GM19324 (cell line): ENCODE results near the gene BHLHE40.

Source experiments
- ATAC-seq: cut with Tn5 transposase; IDR thresholded peaks from one replicate; pipeline ENCODE4 v1.9.1; 2021; ENCODE audit warnings: mild to moderate bottlenecking, moderate library complexity; ENCODE audit not compliant: unreplicated experiment, low FRiP score

Gene BHLHE40

GRCh38 chr3:4982773-4983738 is 3.8 kb downstream of the BHLHE40 start:
- ATAC-seq = no peak

GRCh38 chr3:4983739-4984510 is 4.7 kb downstream of the BHLHE40 start:
- peak; percentile 59 for ATAC-seq

- no peak for ATAC-seq
Measured at GRCh38 chr3:4984511-4984864, 5.3 kb downstream of the BHLHE40 start.

DNA sequence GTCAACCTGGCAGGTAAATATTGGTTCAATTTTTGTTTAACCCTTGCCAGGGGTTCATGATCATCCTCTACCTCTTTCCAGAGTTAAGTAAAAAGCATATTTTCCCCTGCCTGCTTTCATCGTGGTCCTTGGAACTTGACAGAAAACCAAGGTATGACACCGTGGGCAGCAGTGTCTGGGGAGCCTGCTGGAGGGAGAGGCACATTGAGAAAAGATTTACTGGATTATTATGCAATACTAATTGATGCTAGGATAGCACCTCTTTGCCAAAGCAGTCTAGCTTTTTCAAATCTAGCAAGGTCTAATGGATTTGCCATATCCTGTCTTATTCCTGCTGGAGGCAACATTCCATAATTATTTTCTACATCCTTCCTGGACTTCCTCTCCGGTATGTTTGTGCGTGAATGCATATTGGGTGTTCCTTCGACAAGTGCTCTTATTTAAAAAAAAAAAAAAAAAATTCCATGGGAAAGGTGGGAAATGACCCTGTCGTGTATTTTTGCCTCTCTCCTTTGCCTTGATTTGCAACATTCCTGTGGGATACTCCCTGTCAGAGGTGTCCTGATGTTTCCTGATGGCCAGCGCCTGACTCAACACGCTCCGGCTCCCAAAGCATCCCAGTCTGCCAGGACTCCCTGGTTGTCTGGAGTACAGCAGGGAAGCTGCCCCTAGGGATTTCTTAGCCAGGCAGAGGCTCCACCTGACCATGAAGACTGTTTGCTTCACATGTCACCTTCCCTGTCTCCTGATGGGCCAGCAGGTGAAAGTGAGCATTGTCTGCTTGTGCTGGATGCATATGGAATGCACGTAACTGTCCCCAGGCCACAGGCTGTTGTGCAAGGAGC is 6.3 kb downstream of the BHLHE40 start:
- no peak for ATAC-seq

GRCh38 chr3:4986175-4986781 is 7.0 kb downstream of the BHLHE40 start:
- peak; percentile 17 for ATAC-seq

GRCh38 chr3:4986782-4987537 is 7.7 kb downstream of the BHLHE40 start:
- ATAC-seq = peak; percentile 58

DNA sequence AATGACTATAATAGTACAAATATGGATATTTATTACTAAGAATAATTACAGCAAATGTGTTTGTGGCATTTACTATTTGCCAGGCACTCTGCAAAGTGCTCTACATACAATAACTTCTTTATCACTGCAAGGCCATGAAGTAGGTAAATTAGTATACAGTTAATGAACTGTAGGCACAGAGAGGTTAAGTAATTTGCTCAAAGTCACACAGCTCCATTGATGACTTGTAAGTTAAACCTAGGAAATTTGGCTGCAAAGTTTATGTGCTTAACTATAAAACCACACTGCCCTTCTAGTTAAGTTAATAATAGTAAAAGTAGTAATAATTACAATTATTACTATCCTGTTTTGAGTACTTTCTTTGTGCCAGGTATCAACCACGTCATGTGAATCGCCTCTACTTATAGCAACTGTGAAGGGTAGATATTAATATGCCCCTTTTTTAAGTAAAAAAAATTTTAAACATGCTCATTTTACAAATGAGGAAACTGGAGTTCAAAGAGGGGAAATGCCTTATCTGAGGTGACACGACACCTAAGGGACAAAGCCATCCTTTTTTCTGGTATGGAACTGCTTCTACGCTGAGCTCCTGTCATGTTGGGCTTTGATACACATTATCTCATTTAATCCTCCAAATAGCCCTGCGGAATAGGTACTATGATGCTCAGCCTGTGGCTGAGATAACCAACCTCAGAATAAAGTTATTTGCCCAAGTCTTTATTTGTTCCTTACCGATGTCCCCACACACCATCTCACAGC is 8.5 kb downstream of the BHLHE40 start:
- ATAC-seq = no peak

- no peak for ATAC-seq
Measured at GRCh38 chr3:4988983-4989834, 10.0 kb downstream of the BHLHE40 start.

GRCh38 chr3:4990069-4990468 is 10.8 kb downstream of the BHLHE40 start:
- ATAC-seq = no peak

GRCh38 chr3:4992118-4992517 is 12.9 kb downstream of the BHLHE40 start:
- no peak for ATAC-seq

- no peak for ATAC-seq
Measured at GRCh38 chr3:4993276-4994143, 14.3 kb downstream of the BHLHE40 start.

DNA sequence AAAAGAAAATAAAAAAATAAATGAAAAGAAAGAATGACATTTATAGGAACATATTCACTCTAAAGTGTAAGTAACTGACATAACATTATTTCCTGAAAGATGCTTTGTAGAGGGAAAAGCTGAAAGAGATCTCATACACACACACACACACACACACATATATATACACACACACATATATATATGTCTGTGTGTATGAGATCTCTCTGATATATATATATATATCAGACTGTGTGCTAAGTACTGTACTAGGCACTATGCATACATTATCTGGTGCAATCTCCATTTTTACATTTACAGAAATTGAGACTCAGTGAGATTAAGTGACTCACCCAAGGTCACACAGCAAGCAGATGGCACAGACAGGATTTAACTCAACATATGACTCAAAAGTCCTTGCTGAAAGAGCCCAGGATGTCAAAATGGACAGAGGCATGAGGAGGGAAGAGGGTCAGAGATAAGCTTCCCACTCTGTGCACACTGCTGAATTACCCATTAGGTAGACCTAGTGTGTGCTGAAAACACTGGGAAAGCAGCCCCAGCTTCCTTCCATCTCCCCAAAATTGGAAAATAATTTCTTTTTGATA is 15.0 kb downstream of the BHLHE40 start:
- ATAC-seq = no peak

DNA sequence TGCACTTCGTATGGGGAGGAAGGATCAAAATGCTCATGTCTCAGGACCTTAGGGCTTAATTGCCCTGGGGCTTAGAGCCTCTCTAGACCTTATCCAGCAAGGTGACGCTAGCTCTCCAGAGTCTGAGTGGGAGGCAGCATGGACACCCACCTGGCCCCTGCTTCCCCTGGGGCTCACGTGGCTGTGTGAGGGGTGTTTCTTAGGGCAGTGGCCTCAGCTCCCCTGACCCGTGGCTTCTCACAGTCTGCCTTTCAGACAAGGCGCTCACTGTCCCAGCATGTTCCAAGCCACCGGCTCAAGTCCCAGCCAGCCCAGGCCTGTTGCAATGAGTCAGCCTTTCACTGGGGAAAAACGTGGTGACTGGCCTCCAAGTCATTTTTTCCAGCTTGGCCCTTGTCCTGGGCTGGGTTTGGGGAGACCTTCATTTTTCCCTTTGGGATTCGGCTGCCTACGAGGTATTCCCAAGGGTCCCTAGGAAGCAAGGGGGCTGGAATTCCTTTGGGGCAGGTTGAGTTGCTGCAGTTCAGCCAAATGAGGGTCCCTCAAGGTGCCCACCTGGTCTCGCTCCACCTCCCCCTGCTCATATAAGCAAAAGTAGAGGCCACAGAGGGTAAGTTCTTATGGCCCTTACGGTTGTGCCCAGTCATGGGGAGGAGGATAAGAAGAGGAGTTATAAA is 15.7 kb downstream of the BHLHE40 start:
- no peak for ATAC-seq

- ATAC-seq = no peak
Measured at GRCh38 chr3:4995500-4996053, 16.3 kb downstream of the BHLHE40 start.

DNA sequence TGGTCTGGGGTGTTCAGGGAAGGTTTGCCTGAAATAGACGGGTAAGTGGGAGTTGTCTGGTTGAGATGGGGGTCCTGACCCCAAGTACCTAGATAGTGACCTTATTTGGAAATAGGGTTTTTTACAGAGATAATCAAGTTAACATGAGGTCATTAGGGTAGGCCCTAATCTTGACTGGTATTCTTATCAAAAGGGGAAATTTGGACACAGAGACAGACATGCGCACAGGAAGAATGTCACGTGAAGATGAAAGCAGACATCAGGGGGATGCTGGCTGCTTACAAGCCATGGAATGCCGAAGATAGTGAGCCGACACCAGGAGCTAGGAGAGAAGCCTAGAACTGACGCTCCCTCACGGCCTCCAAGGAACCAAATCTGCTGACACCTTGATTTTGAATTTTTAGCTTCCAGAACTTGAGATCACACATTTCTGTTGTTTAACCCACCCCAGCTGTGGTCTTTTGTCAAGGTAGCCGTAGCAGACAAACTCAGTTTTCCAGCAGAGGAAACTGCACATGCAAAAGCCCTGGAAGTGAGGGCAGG is 17.1 kb downstream of the BHLHE40 start:
- no peak for ATAC-seq
